Raji (cell line): ENCODE measurements around the gene UROC1.

Experiments used
- POLR2A ChIP-seq: IDR thresholded peaks from 2 replicates; pipeline ENCODE4 v1.6.1; 2011; ENCODE audit warnings: low read depth, low read length, control low read depth; ENCODE audit not compliant: insufficient read depth

Gene UROC1

DNA sequence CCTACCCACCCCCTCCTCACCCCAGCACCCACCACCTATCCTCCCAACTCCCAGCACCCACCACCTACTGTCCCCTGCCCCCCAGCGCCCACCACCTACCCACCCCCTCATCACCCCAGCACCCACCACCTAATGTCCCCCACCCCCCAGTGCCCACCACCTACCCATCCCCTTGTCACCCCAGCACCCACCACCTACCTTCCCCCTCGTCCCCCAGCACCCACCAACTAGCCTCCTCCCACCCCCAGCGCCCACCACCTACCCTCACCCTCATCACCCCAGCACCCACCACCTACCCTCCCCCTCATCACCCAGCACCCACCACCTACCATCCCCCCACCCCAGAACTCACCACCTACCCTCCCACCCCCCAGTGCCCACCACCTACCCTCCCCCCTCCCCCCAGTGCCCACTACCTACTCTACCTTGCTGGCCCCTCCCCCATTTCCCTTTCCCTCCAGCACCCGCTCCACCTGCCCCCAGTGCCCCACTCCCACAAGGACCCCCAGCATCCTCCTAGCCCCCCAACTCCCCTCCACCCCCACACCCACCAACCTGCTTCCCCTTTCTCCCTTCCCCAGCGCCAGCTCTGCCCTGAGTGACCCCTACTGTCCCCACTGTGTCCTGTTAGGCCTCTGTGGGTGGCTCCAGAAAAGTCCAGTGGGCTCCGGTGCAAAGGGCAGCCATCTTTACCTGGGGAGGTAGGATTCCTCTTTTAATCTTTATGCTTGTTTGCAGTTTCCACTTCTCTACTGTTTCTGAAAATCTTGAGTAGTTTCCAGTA, 1.2 kb downstream of the UROC1 start:
- TF ChIP-seq POLR2A, result no peak

DNA sequence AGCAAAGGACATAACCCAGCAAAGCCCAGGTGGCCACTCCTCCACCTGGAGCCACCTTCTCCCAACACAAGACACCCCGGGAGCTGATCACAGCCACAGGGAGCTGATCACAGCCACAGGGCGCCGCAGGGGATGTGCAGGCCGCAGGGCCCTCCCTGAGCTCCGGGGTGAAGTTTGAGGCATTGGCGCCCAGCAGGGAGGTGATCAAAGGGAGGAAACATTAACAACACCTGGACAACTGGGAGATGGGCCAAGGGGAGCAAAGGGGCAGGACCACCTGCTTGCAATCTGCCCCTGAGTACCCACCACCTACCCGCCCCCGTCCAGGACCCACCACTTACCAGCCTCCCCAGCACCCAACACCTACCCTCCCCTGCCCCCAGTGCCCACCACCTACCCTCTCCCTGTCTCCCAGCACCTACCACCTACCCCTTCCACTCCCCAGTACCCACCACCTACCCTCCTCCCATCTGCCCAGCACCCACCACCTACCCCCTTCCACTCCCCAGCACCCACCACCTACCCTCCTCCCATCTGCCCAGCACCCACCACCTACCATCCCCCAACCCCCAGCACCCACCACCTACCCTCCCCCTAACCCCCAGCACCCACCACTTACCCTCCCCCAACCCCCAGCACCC, 2.4 kb downstream of the UROC1 start:
- TF ChIP-seq POLR2A, result no peak

DNA sequence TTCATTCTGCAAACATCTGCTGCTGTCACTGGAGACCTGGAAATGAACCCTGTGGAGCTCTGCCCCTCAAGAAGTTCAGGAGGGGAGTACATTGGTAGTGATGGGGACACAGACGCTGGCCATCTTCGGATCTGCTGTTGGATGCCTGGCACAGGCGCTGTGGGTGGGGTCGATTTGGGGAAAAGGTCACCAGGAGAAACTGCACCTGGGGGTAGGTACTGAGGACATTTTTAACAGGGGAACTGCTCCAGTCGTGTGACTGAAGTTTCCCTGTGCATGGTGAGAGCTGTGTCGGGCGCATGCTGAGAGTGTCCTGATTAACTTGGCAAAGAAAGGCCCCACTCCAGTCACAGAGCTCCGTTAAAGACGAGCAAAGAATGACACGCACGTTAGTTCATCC, 3.4 kb downstream of the UROC1 start:
- TF ChIP-seq POLR2A, result no peak

DNA sequence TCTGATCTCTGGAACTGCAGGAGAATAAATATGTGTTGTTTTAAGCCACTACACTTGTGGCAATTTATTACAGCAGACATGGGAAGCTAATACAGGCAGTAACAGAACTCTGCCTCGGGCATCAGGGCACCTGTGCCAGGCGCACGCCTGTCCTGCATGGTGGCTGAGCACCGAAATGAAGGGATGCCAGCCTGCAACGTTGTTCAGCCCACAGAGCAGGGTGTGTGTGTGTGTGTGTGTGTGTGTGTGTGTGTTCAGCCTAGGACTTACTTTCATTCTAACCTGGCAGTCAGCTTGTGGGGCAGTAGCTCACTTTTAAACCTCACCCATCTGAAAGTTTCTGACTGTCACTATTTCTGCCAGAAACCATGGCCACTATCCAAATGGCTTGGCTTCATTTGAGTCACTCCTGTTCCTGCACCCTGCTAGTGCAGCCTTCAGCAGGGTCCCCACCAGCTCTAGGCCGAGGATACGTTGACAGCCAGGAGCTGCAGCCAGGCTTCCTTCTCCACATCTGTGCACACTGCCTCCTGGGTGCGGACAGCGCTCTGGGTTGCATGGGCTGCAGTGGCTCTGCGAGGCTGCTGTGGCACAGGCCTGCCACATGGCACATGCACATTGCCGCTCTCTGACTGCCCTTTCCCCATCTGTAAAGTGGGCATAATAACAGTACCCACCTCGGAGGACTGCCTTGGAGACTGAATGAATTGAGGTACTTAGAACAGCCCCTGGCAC, 4.5 kb downstream of the UROC1 start:
- TF ChIP-seq POLR2A, result no peak

DNA sequence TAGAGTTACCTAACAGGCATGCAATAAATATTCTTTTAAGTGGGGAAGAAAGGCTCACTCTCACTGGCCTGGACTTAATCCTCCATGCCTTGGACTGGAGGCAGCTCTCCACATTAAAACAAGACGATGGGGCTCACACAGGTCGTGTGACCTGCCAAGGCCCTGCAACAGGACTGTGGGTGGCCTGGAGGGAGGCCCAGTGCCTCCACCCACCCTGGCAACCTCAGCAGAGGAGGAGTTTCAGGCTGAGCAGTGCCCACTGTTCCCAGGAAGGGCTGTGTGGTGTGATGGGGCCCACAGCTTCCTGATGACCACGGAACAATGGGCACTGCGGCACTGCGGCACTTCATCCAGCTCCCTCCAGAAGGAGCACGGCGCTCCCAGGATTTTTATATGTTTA, 5.5 kb downstream of the UROC1 start:
- no peak for TF ChIP-seq POLR2A

DNA sequence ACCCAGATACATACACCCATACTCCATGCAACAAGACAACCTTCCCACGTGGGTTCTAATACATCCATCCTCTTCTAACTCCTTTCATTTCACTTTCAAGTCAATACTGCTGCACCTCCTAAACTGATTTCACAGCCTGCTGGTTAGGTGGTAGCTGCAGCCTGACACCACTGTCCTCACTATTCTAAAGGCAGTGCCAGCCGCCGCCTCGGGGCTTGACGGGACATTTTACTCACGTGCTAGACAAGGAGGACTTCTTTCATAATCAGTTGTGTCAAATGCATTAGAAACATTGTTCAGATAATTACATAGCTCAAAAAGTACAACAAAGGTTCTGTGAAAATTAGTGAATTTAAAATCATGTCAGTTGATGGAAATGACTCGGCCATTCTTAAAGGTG, 6.3 kb downstream of the UROC1 start:
- TF ChIP-seq POLR2A, result no peak

DNA sequence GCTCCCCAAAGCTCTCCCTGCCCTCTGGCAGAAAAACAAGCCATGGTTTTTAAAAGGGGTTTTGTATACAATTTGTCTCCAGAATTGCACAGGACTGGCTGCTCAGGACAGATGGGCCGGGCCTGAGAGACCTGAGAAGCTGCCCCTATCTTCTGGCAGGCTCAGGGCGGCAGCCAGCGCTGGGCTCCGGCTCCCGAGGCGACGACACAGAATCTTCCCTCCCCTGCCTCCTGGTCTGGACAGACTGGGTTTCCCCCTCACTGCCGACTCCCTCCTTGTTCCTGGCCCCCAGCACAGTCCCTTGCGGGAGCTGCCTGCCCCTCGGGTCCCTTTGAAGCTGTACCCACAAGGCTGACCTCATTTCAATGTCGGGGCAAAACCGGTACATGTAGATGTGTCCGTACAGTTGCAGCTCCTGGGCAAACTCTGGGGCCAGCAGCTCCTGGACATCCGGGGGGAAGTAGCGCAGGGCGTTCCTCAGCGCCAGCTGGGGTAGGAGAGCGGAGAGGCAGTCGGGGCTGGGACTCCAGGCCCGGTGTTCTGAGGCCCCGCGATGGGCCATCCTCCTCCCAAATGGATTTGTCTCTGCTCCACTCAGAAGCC, 7.2 kb downstream of the UROC1 start:
- TF ChIP-seq POLR2A, result no peak

DNA sequence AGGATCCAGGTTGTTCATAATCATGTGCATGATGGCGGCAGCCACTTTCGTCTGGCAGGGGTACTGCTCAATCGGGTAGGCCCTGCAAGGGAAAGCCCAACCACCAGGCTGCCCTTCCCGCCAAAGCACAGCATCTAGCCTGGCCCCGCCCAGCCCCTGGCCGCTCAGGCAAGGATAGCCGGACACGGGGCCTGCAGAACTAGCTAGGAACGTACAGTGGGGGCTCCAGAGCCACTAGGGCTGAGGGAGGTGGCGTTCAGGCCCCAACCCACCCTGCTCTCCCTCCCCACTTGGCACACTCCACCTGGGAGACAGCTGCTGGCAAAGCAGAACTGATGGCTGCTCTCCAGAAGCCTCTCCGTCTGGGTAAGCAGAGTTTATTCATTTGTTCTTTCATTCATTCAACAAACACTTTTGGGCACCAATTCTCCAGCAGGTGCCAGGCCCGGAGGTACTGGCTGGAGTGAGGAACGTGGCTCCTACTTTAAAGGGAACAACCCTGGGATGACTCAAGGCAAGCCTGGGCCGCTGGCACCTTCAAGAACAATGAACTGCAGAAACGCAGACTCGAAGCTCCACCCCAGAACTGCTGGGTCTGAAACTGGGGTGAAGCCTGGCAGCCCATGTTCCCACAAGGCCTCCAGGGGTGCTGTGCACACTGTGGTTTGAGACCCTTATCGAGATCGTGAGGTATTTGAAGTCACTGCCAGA, 7.8 kb downstream of the UROC1 start:
- TF ChIP-seq POLR2A, result no peak

DNA sequence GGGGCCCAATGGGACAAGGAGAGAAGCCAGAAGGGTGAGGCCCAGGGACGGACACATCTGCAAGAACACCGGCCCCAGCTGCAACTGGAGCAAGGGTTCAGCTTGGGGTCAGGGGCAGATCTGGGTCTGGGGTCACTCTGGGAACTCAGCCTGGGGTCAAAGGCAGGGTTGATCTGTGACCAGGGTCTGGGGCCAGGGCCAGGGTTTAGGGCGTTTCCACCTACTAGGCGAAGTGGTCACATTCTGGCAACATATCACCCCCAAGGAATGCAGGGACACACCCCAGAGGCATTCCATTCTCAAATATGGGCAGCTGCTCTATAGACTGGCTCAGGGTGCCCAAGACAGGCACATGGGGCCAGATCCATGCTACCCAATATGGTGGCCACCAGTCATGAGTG, 9.0 kb downstream of the UROC1 start:
- TF ChIP-seq POLR2A, result no peak

DNA sequence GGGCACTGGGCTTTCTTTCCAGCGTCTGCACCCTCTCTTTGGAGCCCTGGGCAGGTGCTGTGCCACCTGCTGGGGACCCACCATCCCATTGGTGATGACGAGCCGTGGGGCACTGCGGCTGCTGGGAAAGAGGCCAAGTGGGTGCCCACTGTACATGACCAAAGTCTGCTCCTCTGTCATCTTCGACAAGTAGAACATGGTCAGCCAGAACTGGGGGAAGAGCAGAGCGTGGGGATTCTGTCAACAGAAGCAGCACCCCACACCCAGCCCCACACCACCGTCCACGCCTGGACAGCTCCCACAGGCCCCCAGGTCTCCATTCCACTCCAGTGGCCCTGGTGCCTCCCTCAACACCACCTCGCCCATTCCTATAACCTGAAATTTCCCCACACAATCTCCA, 9.7 kb downstream of the UROC1 start:
- no peak for TF ChIP-seq POLR2A

DNA sequence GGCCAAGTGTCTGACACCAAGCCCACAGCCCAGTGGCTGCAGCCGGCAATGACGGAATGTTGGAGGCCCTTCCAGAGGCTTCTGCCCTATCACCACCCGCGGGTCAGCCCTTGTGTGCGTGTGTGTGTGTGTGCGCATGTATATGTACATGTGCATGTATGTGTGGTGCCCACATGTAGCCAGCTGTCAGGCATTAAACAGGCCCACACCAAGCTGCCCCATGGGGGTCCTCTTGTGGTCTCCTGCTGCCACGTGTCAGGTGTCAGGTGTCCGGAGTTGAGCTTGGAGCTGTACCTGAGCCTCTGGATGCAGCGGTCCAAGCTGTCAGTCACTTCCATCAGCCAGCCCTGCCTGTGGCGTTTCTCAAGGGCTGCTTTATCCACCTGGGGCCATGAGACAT, 13.9 kb downstream of the UROC1 start:
- no peak for TF ChIP-seq POLR2A

DNA sequence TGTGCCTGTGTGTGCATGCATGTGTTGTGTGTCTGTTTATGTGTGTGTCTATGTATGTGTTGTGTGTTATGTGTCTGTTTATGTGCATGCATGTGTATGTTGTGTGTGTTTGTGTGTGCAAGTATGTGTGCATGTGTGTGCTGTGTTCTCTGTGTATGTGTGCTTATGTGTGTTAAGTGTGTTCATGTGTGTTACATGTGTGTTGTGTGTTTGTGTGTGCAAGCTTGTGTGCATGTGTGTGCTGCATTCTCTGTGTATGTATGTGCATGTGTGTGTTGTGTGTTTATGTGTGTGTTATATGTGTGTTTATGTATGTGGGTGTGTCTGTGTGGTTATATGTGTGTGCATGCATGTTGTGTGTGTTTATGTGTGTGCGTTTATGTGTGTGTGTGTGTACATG, 14.9 kb downstream of the UROC1 start:
- TF ChIP-seq POLR2A, result no peak

DNA sequence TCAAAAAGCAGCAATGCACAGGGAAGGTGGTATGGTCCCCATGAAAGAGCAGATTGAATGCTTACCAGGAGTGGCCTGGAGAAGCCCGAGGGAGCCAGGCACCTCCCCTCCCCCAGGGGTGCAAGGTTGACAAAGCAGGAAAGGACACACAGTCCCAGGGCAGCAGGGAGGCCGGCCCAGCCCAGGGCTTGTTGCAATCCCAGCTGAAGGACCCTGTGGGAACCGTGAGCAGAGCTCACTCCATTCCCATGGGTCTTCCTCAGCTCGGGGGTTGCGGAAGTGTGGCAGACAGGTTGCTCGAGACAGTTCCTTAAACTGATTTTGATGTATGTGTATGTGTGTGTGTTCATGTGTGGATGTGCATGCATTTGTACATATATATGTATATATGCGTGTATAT, 15.8 kb downstream of the UROC1 start:
- no peak for TF ChIP-seq POLR2A

DNA sequence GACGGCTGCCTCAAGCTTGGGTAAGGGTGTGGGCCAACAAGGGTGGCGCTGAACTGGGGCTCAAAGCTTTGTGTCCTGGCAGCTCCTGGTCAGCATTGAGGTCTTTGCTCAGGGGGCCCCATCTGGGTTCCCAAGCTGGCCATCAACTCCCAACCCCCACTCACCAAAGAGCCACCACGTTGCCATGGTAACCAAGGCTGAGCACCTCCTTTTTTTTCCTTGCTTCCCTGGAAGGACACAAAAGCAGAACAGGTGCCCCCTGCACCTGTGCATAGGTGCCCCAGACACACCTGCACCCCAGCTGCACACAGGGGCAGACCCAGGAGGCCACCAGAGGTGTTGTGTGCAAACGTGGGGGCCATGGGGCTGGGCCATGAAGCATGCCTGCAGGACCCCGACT, 16.5 kb downstream of the UROC1 start:
- no peak for TF ChIP-seq POLR2A

DNA sequence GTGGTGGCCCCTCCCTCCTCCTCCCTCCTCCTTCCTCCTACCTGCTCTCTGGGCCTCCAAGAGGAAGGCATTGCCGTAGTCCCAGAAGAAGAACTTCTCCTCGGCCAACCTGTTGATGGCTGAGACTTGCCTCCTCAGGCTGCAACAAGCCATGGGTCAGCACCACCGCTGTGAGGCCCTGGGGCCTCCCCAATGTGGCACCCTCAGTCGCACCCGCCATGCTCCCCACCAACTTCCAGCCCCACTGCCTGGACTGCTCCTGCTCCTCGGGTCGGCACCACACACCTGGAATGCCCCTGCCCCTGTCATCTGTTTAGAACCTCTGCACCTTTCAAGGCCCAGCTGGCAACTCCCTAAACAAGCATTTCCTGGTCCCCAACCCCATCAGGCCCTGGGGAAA, 17.6 kb downstream of the UROC1 start:
- TF ChIP-seq POLR2A, result no peak
